PC-3 (cell line): ENCODE data around the gene RAPGEF4. TPM values are rescaled to one million over a fixed set of nuclear protein-coding genes. Genes with fewer than 3 reads are reported as not detected.

ENCODE experiments used
- ATAC-seq: fragments of 200-7000 bp; cut with Tn5 transposase; 2 replicates; pipeline ENCODE4 v1.9.1; 2020; ENCODE audit warnings: mild to moderate bottlenecking, moderate library complexity
- BruUV-seq: library from RNA; stranded (reverse); fragments of 400-500 nt; replicated peaks from 2 replicates; lab custom pipeline; 2021; lab: Mats Ljungman, UMichigan
- CTCF ChIA-PET: fragments of 300-600 bp; sonication (Branson Sonifier 250); formaldehyde crosslinking; loops from one replicate; lab custom pipeline; 2022; ENCODE audit warnings: antibody characterized with exemption; lab: Charles Lee
- POLR2A ChIA-PET: fragments of 300-600 bp; sonication (Branson Sonifier 250); formaldehyde crosslinking; loops from one replicate; lab custom pipeline; 2022; ENCODE audit warnings: antibody characterized with exemption; ENCODE audit not compliant: unreplicated experiment; lab: Charles Lee
- DNase-seq: peaks from one replicate; pipeline ENCODE4 v3.0.0-alpha.2; 2015
- H2AFZ ChIP-seq: fragments of 300-600 bp; sonication (generic); 2 replicates; pipeline ENCODE4 v1.6.0; 2016; ENCODE audit warnings: antibody characterized with exemption, low read length
- H3F3A ChIP-seq: fragments of 300-600 bp; sonication (generic); one replicate; pipeline ENCODE4 v1.6.0; 2017; ENCODE audit warnings: antibody characterized with exemption, low read length, control low read depth, mild to moderate bottlenecking; ENCODE audit not compliant: unreplicated experiment
- H3K27ac ChIP-seq: fragments of 300-600 bp; sonication (generic); 2 replicates; pipeline ENCODE4 v1.5.1; 2016; ENCODE audit warnings: mild to moderate bottlenecking, low read length
- H3K27me3 ChIP-seq: fragments of 300-600 bp; sonication (generic); 2 replicates; pipeline ENCODE4 v1.6.1; 2016; ENCODE audit warnings: low read length, mixed read lengths
- H3K36me3 ChIP-seq: fragments of 300-600 bp; sonication (generic); 2 replicates; pipeline ENCODE4 v1.6.1; 2016; ENCODE audit warnings: low read depth, mixed run types, low read length, mixed read lengths
- H3K4me1 ChIP-seq: fragments of 300-600 bp; sonication (generic); 2 replicates; pipeline ENCODE4 v1.5.1; 2016; ENCODE audit warnings: low read length; ENCODE audit not compliant: insufficient read depth
- H3K4me2 ChIP-seq: fragments of 300-600 bp; sonication (generic); 2 replicates; pipeline ENCODE4 v1.6.0; 2016; ENCODE audit warnings: low read length
- H3K4me3 ChIP-seq: fragments of 300-600 bp; sonication (generic); 2 replicates; pipeline ENCODE4 v1.5.1; 2016; ENCODE audit warnings: mild to moderate bottlenecking, low read length, mixed read lengths
- H3K79me2 ChIP-seq: fragments of 300-600 bp; sonication (generic); 2 replicates; pipeline ENCODE4 v1.6.1; 2017; ENCODE audit warnings: low read length, mixed read lengths
- H3K9ac ChIP-seq: fragments of 300-600 bp; sonication (generic); 2 replicates; pipeline ENCODE4 v1.6.0; 2016; ENCODE audit warnings: mild to moderate bottlenecking, low read length
- H3K9me2 ChIP-seq: fragments of 300-600 bp; sonication (generic); replicated peaks from 2 replicates; pipeline ENCODE4 v1.6.1; 2016; ENCODE audit warnings: mixed run types, low read length, mixed read lengths
- H3K9me3 ChIP-seq: fragments of 300-600 bp; sonication (generic); 2 replicates; pipeline ENCODE4 v1.6.1; 2016; ENCODE audit warnings: low read length, mixed read lengths
- H4K20me1 ChIP-seq: fragments of 300-600 bp; sonication (generic); 2 replicates; pipeline ENCODE4 v1.6.1; 2016; ENCODE audit warnings: low read length, mixed read lengths
- CTCF ChIP-seq: fragments of 300-600 bp; sonication (generic); conservative IDR thresholded peaks from 2 replicates; pipeline ENCODE4 v1.5.1; 2017; ENCODE audit warnings: antibody characterized with exemption, low read depth, mild to moderate bottlenecking, low read length
- EZH2 ChIP-seq: fragments of 300-600 bp; sonication (generic); IDR thresholded peaks from one replicate; pipeline ENCODE4 v1.6.1; 2017; ENCODE audit warnings: antibody characterized with exemption, mild to moderate bottlenecking, low read length; ENCODE audit not compliant: unreplicated experiment
- EZH2phosphoT487 ChIP-seq: fragments of 300-600 bp; sonication (generic); IDR thresholded peaks from 2 replicates; pipeline ENCODE4 v1.6.1; 2018; ENCODE audit warnings: mild to moderate bottlenecking, antibody characterized with exemption, low read length, borderline replicate concordance
- intact Hi-C: fragments of 100-400 bp; cut with micrococcal nuclease; formaldehyde crosslinking; loops from 2 replicates; pipeline ENCODE4 v1.9.0; 2023
- total RNA-seq: library from RNA; depleted of rRNA; stranded (reverse); fragments of >200 nt; gene quantifications from 2 replicates; pipeline ENCODE4 v1.2.3, GENCODE V29; 2014

RAPGEF4 gene
- total RNA-seq, 1 experiment from 2014 or later: 0.87 TPM

- Histone ChIP-seq H3K36me3 (no peaks in the 10 kb centered on the region), H3K79me2 (no peaks in the 10 kb centered on the region), H3K4me3 (no peak overlapping the region), H3K27ac (peak overlapping the region; percentile 95), H4K20me1 (no peaks in the 10 kb centered on the region), H3K27me3 (no peaks in the 10 kb centered on the region), H3K4me2 (peak overlapping the region; percentile 62), H3K4me1 (peaks cover 60% of the 10 kb centered on the region), H3K9me3 (no peaks in the 10 kb centered on the region), H3K9me2 (no peaks in the 10 kb centered on the region), H3F3A (peaks cover 4% of the 10 kb centered on the region), H2AFZ (peak overlapping the region; percentile 32; the same call in 1 of the 2 replicates), H3K9ac (peak overlapping the region; percentile 66)
- ATAC-seq (peak; percentile 84), DNase-seq (peak; percentile 92)
- ChIA-PET POLR2A (interaction anchor here (0.6 kb wide), 1 partner anchor 1643 kb away, joined by 3 read pairs; no protein-coding TSS in a partner anchor), CTCF (interaction anchor here (0.9 kb wide), 1 partner anchor 26 kb away, joined by 3 read pairs; no protein-coding TSS in a partner anchor)
- TF ChIP-seq EZH2phosphoT487: no peak
- intact Hi-C loops: loop anchor here (2.0 to 5.0 kb wide), 2 partner anchors 25 to 41 kb away; no protein-coding TSS in a partner anchor
- no TSS peak for BruUV-seq
Measured at GRCh38 chr2:172698041-172698863, 37.4 kb upstream of the RAPGEF4 start.

- no TSS peak for BruUV-seq
- H2AFZ ChIP-seq: no peak overlapping the region
- POLR2A ChIA-PET: interaction anchor here (0.5 kb wide), 1 partner anchor 70 kb away, joined by 5 read pairs; no protein-coding TSS in a partner anchor
- H3K9me2 ChIP-seq: no peaks in the 10 kb centered on the region
- H3K9ac ChIP-seq: no peak overlapping the region
- no peaks in the 10 kb centered on the region for H3K27me3 ChIP-seq
- peak; percentile 50 for ATAC-seq
- no peaks in the 10 kb centered on the region for H3K79me2 ChIP-seq
- peak; percentile 93 for DNase-seq
- peaks cover 49% of the 10 kb centered on the region for H3K4me1 ChIP-seq
- no peaks in the 10 kb centered on the region for H3K36me3 ChIP-seq
- H3K4me3 ChIP-seq: no peak overlapping the region
- intact Hi-C loops: loop anchor here (1.0 kb wide), 1 partner anchor 78 kb away; no protein-coding TSS in a partner anchor
- H3F3A ChIP-seq: peaks cover 4% of the 10 kb centered on the region
- no peaks in the 10 kb centered on the region for H3K9me3 ChIP-seq
- H3K27ac ChIP-seq: peak overlapping the region; percentile 46
- H3K4me2 ChIP-seq: no peak overlapping the region; the same call in 1 of the 2 replicates
- H4K20me1 ChIP-seq: no peaks in the 10 kb centered on the region
- TF ChIP-seq EZH2phosphoT487 (no peak), CTCF (no peak), EZH2 (no peak)
- CTCF ChIA-PET: no interaction called here
Measured at GRCh38 chr2:172701250-172701649, 34.4 kb upstream of the RAPGEF4 start.

- intact Hi-C loops: no loop called here
- ChIA-PET CTCF (interaction anchor here (0.6 to 0.9 kb wide), 2 partner anchors 8 to 252 kb away, joined by 3 to 4 read pairs; no protein-coding TSS in a partner anchor), POLR2A (no interaction called here)
- H4K20me1 ChIP-seq: no peaks in the 10 kb centered on the region
- no peaks in the 10 kb centered on the region for H3K9me3 ChIP-seq
- no peaks in the 10 kb centered on the region for H3K79me2 ChIP-seq
- H3K36me3 ChIP-seq: no peaks in the 10 kb centered on the region
- no TSS peak for BruUV-seq
- TF ChIP-seq CTCF (no peak), EZH2phosphoT487 (no peak), EZH2 (no peak)
- H3K27me3 ChIP-seq: no peaks in the 10 kb centered on the region
- no peak overlapping the region for H3K27ac ChIP-seq
- peaks cover 40% of the 10 kb centered on the region for H3K4me1 ChIP-seq
- H2AFZ ChIP-seq: no peak overlapping the region
- no peak overlapping the region for H3K9ac ChIP-seq
- H3K9me2 ChIP-seq: no peaks in the 10 kb centered on the region
- peaks cover 2% of the 10 kb centered on the region for H3F3A ChIP-seq
- H3K4me2 ChIP-seq: no peak overlapping the region
- DNase-seq (no peak), ATAC-seq (no peak)
- no peak overlapping the region for H3K4me3 ChIP-seq
Measured at GRCh38 chr2:172702451-172702850, 33.2 kb upstream of the RAPGEF4 start.
